ENCODE measurements around the gene RANBP3.
"Not testable (repeated sequence)": the region's sequence is repeated elsewhere in the genome, so short reads cannot be mapped to it uniquely, and the experiment has no call there.

Gene RANBP3

DNA sequence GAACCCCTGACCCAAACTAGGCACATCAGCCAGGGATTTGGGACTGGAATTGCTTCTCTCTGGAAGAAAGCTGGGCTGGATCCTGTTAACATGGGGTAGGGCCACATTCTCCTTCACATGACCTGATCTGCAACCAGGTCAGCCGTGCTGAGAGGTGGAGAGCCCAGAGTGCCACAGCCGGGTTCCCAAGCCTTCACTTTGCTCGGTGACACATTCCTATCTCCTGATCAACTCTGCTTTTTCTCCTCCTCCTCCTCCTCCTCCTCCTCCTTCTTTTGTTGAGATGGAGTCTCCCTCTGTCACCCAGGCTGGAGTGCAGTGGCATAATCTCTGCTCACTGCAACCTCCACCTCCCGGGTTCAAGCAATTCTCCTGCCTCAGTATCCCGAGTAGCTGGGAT is 7.9 kb upstream of the RANBP3 start:
- DNase-seq (ENCODE audit: low spot score): not testable (repeated sequence)

DNA sequence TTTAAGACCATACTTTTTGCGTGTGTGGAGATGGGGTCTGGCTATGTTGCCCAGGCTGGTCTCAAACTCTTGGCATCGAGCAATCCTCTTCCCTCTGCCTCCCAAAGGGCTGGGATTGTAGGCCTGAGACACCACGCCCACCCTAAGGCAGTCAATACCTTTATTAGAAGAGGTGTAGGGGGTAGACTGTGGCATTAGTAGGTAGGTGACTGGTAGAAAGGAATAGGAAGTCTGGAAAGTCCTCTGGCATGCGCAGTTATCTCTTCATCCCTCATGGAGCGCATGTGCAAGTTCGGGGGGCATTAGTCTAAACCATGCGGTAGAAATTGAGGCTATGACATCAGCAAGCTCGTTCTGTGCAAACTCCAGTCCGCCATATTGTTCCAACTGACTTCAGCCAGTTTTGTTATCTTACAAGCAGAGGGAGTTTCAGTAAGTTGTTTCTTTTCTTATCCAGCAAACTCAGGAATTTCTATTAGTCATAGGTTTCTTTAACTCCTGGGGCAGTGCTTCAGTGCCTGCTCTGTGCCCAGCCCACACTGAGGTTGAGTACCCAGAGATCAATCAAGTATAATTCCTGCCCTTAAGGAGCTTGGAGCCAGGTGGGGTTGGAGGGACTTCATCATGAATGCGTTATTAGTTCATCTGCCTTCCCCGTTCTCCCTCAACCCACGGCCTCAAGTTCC is 7.3 kb upstream of the RANBP3 start:
- DNase-seq (ENCODE audit: low spot score): no peak

DNA sequence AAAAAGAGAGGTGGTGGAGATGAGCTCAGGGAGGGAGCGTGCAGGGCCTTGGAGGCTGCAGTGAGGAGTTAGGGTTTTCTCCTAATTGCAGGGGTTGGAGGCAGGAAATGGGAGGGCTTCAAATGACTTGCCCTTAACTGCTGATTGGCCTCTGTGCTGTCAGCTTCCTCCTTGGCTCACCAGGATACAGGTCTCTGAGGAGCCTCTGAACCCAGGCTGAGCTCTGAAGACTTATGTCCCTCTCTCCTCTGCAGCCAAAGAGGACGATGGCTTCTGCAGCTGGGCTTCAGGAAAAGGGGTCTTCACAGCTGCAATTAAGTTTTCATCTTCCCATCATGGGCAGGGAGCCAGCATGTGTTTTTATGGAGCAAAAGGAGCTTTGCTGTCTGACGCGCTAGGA is 6.7 kb upstream of the RANBP3 start:
- DNase-seq (ENCODE audit: low spot score): no peak

DNA sequence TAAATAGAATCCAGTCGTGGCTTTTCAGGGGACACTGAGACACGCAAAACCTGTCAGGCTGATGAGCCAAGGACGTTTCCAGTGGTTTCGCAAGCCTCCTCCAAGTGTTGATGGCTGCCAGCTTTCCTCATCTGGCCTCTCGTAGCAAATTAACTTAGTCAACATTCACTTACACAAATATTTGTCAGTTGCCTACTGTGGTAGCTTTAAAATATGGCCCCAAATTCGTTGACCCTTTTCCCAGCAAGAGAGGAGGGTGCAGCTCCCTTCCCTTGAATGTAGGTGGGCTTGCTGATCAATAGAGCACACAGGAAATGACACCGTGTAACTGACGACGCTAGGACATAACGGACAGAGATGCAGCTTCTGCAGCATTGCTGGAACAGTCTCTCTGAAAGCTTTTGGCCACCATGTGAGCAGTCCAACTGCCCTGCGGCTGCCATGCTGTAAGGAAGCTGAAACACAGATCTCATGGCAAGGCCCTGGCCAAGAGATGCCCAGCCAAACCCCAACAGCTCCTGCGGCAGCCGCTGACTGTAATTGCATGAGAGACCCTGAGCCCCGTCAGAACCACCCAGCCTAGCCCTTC is 5.5 kb upstream of the RANBP3 start:
- DNase-seq (ENCODE audit: low spot score): no peak

DNA sequence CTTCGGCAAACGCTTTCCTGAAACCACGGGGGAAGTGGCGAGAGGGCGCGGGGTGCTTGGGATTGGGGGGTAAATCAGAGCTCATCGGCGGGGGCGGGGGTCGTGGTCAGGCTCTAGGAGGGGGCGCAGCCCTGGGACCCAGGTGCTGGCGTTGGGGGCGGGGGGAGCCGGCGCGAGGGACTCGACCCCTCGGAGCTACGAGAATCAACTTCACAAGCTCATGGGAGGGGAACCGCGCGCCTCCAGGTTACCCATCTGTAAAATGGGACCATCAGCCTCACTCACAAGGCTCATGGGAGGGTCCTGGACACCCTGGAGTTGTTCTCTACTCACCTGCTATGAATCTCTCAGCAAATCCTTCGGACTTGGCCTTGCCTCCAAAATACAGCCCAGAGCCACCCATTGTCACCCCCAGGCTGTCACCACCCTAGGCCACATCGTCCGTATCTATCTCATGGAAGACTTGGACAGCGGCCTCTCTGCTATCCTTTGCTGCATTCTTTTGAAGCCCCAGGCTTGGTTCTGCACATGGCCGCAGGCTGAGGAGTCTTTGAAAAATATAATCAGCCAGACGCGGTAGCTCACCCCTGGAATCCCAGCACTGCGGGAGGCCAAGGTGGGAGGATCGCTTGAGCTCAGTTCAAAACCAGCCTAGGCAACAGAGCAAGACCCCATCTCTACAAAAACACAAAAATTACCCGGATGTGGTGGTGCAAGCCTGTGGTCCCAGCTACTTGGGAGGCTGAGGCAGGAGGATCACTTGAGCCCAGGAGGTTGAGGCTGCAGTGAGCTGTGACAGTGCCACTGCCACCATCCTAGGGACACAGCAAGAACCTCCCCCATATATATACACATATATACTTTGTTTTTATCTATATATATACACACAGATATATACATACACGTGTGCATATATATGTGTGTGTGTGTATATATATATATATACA is 939 bp upstream of the RANBP3 start:
- DNase-seq (ENCODE audit: low spot score): no peak

DNA sequence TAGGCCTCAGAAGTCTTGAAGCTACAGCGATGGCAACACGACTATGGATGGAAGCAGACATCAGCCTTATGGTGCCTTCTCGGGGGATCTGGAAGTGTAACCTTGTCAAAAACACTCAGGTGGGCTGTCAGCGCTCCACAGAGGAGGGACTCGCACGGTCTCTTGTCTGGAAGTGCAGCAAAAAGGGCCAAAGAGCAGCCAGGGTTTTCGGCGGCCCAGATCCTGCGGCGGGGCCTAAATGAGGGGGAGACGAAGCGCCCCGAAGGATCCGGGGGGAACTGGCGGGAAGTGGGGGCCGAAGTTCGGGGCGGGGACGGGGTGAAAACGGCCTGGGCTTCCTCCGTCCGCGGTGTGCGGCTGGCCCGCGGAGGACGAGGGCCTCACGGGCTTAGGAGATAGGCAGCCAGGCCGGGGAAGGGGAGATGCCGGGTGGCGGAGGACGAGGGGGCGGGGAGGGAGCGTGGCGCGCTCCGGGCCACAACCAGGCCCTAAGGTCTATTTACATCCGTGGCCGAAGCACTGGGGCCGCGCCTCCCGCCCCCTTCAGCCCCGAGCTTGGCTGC is 637 bp downstream of the RANBP3 start:
- DNase-seq (ENCODE audit: low spot score): no peak

DNA sequence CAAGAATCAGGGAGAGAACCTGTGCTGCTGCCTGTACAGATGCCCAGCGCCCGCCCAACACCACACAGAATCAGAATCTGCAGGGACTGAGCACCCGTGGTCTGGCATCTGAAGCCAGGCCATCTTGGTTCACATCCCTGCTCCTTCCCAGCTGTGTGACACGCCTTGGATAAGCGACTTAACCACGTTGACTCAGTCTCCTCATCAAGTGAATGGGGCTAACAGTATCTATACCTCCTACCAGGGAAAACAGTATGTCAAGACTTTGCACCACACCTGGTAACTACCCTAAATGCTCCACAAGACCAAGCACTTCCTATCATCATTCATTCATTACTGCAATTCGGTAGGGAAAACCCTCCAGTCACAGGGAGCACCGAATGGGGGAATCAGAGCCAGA is 1.2 kb downstream of the RANBP3 start:
- DNase-seq (ENCODE audit: low spot score): no peak

DNA sequence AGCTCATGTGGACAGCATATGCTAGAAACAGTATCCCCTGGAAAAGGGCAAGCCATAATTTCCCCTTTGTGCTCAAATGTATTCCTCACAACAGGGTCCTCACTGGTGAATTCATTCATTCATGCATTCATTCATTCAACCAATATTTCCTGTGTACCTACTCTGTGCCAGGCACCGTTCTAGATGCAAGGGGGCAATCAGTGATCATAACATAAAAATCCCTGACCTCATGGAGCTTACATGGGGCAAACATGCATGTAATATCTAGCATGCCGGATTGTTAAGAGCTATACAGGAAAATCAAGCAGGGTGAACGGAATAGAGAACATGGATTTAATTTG is 2.6 kb downstream of the RANBP3 start:
- no peak for DNase-seq (ENCODE audit: low spot score)

DNA sequence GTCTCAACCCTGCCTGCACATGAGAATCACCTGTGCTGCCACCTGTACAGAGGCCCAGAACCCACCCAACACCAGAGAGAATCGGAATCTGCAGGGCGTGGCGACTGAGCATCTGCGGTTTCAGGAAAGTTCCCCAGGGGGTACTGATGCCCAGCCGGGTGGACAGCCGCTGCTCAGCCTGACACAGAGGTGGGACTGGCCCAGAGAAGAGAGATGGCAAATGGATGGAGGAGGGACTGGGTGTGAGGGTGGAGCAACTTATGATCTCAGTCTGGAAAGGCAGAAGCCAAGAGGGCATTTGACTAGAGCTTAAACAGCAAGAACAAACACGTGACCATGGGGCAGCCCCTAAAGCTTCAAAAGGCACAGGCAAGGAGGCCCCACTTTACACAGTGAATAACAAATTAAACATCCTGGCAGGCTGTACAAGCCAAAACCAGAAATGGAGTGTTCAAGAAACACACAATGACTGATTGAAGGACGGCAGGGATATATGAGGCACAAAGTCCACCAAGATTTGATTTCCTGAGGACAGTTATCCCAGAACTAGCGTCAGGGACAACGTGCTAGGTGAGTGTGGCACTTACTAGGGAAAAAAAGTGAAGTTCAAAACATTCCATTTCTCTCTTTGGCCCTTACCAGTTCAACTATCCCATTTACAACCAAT is 3.1 kb downstream of the RANBP3 start:
- no peak for DNase-seq (ENCODE audit: low spot score)

DNA sequence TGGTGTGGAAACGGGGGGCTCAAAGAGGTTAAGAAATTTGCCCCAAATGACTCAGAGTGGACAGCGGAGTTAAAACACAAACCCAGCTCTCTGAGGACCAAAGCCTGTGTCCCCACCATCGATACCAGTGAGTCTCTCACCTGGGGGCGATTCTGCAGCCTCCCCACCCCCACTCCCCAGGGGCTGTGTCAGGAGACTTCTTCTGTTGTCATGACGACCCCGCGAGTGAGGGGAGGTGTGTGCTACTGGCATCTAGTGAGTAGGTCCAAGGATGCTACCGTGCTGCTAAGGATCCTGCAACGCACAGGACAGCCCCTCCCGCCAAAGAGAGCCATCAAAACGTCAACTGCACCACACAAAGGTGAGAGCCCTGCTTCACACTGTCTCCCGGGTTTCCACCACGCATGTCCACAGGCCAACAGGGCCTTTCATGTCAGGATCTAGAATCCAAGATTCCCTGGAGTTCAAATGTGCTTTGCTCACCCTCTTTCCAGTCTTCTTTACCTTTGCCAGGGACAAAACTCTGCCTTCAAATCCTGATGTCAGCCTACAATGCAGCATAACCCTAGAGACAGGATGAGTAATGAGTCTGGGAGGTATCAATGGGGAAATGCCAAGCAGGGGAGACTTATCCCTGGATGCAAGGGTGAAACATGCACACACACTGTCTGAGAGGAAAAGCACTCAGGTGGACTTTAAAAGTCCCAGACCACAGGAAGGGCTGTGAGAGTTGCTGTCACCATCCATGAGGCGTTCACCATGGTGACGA is 3.9 kb downstream of the RANBP3 start:
- no peak for DNase-seq (ENCODE audit: low spot score)

DNA sequence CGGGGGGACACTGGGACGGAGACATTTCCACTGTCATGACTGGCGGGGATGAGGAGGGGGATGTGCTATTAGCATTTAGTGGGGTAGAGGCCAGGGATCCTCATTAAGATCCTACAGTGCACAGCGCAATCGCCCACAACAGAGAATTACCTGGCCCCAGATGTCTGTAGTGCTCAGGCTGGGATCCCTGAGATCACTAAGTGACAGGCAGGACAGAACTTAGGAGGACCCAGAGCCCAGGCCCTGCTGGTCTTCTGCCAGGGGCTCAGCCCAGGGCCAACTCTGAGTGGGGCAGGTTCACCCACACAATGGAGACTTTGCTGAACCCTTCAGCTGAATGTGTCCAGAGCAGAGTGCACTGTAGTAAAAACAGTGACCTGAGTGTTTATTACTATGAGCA is 4.6 kb downstream of the RANBP3 start:
- DNase-seq (ENCODE audit: low spot score): no peak

DNA sequence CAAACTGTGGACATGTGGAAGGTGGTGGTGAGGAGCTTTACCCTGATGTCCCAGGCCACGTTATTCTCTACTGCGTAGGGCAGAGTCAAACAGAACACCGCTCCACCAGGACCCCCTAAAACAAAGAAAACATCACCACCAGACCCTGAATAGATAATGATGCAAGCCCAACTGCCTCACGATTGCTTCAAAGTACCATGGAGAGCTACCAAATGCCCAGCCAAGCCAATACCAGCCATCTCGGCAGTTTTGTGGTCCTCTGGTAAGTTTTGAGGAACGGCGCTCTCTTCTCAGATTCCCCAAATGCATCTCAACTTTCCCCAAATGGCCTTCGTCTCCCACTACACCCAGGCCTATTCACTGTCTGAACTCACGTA is 5.6 kb downstream of the RANBP3 start:
- DNase-seq (ENCODE audit: low spot score): no peak

DNA sequence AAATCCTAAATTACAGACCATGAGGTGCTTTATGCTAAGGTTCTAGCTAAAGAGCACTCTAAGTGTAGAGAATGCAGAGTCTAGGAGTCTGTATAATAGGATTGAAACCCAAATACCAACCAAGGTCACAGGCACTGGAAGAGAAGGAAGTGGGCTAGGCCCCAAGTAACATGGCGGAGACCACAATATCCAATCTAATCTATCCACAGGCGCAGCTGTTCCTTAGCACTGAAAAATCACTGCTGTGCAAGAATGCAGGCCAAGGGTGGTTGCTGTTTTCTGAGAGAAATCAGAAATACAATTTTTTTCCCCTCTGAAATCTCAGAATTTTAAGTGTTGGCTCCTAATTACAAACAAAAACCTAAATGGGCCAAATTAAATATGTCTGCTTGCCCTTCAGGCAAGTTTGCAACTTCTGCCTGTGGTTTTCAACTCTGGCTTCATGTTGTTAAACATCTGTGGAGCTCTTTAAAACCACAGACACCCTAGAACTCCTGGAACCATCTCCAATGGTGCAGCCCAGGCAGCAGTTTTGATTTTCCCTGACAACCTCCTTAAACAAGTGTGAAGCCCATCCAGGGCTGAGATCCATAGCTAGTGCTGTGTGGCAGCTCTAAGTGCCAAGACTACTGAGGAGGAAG is 6.1 kb downstream of the RANBP3 start:
- DNase-seq (ENCODE audit: low spot score): no peak

DNA sequence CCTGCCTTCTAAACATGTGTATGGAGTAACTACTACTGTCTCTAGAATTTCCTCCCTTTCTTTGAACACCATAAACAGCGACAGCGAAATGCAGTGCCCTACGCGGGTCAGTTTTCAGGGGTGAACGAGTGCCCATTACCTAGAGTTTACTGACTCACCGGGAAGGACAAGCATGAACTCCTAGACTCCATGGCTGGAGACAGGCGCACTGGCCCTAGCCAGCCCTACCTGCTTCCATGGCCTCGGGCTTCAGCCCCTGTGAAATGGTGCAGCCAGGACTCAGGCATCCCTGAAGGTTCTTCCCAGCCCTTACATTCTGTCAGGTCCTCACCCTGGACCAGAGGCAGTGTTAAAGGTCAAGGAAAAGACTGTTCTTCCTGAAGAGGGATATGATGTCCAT is 8.5 kb downstream of the RANBP3 start:
- no peak for DNase-seq (ENCODE audit: low spot score)

DNA sequence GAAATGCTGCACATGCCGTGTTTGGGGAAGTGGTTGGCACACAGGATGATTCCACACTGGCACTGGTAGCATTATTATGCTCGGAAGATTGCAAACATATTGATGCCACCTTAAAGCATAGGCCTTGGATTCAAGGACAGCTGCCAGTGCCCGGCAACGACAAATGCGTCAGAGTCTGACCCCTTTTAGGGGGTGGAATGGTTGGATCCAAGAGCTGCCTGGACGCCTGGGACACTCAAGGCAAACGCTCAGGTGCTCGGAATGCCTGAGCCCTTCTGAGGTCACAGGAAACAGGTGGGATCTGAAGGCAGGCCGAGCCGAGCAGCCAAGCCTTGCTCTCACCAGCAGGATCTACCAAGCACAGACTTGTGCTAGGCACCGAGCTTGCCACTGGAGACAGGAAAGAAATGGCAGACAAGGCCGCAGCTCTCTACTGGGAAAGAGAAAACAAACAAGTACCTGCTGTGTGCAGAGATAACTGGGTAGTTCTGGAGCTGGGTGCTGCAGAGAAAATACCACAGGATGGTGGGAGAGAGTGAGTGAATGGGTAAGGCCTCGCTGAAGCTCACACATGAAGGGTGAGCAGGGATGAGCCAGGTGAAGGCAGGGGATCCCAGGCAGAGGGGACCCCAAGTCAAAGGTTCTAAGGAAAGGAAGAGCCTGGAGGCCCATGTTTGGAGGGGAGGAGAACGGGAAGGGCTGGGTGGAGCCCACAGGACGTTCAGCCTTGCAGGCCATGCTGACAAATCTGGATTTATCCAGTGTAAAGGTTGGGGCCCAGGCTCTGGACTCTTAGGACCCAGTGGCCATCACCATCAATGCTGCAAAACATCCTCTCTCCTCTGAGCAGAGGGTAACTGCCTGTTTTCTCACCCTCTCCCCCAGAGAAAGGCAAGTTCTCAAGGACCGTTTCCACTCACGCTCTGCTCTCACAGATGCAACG is 9.2 kb downstream of the RANBP3 start:
- no peak for DNase-seq (ENCODE audit: low spot score)

DNA sequence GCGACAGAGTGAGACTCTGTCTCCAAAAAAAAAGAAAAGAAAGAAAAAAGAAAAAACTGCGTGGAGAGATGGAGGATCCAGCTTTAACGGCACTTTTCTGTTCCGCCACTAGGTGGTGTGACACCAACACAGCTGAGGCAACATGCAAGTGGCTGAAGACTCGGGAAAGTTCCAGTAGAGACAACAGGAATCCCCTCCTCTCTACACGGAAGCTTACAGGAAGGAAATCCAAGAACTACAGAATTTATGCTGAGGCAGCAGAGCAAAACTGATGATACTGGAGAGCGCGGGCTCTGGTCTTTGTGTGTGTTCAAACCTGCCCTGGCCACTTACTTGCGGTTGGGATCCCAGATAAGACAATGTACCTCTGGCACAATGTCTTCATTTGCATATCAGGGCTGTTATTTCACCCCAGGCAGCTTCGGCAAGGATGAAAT is 9.9 kb downstream of the RANBP3 start:
- DNase-seq (ENCODE audit: low spot score): peak; percentile 90

DNA sequence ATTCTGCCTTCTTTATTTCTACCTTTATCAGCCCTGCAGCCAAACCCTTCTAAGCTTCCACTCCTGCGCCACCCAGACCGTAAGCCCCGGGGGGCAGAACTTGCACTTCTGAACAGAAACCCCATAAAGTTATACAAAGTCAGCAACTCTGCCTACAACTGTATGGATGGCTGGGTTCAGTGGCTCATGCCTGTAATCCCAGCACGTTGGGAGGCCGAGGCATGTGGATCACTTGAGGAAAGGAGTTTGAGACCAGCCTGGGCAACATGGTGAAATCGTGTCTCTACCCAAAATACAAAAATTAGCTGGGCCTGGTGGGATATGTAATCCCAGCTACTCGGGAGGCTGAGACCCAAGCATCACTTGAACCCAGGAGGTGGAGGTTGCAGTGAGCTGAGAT is 10.4 kb downstream of the RANBP3 start:
- DNase-seq (ENCODE audit: low spot score): no peak

DNA sequence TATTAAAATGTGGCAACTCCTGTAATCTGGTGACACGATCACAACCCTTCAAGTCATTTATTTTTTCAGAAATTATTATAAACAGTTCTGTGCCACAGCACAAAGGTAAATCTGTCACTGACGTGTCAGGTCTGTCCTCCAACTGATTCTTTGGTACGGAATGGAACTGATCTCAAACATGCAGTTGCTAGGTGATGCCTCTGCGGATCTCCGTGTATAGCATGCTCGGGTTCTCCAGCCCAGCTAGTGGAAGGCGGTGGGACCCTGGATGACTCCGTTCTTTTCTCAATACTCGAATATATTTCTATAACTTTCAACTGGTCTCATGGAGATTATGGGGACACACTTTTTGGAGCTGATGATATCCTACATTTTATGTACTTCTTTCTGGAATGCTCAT is 11.0 kb downstream of the RANBP3 start:
- no peak for DNase-seq (ENCODE audit: low spot score)

DNA sequence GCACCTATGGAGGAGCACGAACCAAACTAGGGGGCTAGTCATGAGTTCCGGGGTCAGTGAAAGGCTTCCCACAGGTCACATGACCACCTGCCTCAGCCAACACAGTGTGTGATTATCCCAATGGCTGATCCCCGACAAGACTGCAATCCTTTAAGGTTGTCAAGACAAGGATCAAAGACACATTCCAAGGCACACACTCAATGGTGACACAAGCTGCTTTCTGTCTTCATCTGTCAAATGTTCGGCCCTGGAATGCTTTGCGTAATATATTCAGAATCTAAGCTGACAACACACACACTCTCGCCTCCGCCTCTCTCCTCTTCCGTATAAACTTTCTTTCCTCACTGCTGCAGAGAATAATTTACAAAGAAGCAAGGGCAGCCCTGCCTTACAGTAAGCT is 11.7 kb downstream of the RANBP3 start:
- DNase-seq (ENCODE audit: low spot score): no peak

Measured in Ammon's horn (tissue), 1 donor.